ENCODE results near the gene DNALI1. TPM values are rescaled to one million over a fixed set of nuclear protein-coding genes. Genes with fewer than 3 reads are reported as not detected.
"Not testable (repeated sequence)": the region's sequence is repeated elsewhere in the genome, so short reads cannot be mapped to it uniquely, and the experiment has no call there.

The DNALI1 gene
- total RNA-seq, 2 experiments from 2014 or later = not detected

- DNase-seq = no peak
- Mint-ChIP-seq H3K27me3 (no peaks in the 10 kb centered on the region), H3K4me1 (ENCODE audit: low read depth) (peaks cover 40% of the 10 kb centered on the region), H3K36me3 (ENCODE audit: low read depth) (peaks cover 74% of the 10 kb centered on the region), H3K9me3 (no peaks in the 10 kb centered on the region), H3K4me3 (no peak overlapping the region), H3K27ac (peak overlapping the region; percentile 68)
- TF ChIP-seq CTCF (IDR thresholded peaks at IDR 0.05) = no peak
- ChIA-PET POLR2A (interaction anchor here (0.6 kb wide), 1 partner anchor 194 kb away, joined by 3 read pairs; no protein-coding TSS in a partner anchor), CTCF (no interaction called here)
- intact Hi-C loops (cut with micrococcal nuclease) = no loop called here
- peak; percentile 32 for ATAC-seq
Observed at GRCh38 chr1:37570528-37571334, 14.0 kb downstream of the DNALI1 start.

- Mint-ChIP-seq H3K27me3 (no peaks in the 10 kb centered on the region), H3K36me3 (ENCODE audit: low read depth) (peaks cover 68% of the 10 kb centered on the region), H3K9me3 (no peaks in the 10 kb centered on the region), H3K4me1 (ENCODE audit: low read depth) (peaks cover 60% of the 10 kb centered on the region), H3K4me3 (no peak overlapping the region), H3K27ac (peak overlapping the region; percentile 80)
- ChIA-PET CTCF (interaction anchor here (1.0 to 2.0 kb wide), 4 partner anchors 8 to 285 kb away, joined by 3 to 4 read pairs (median 4); no protein-coding TSS in a partner anchor), POLR2A (interaction anchor here (0.9 to 1.5 kb wide), 3 partner anchors 9 to 100 kb away, joined by 3 to 5 read pairs (median 4); no protein-coding TSS in a partner anchor)
- ATAC-seq (peak; percentile 58), DNase-seq (peak; percentile 20)
- intact Hi-C loops (cut with micrococcal nuclease) = no loop called here
- no peak for TF ChIP-seq CTCF (IDR thresholded peaks at IDR 0.05)
Observed at GRCh38 chr1:37574834-37575480, 18.2 kb downstream of the DNALI1 start.

- ATAC-seq (no peak), DNase-seq (no peak)
- Mint-ChIP-seq H3K4me3 (no peak overlapping the region), H3K27me3 (no peaks in the 10 kb centered on the region), H3K9me3 (no peaks in the 10 kb centered on the region), H3K27ac (peak overlapping the region; percentile 80), H3K36me3 (ENCODE audit: low read depth) (peaks cover 68% of the 10 kb centered on the region), H3K4me1 (ENCODE audit: low read depth) (peaks cover 56% of the 10 kb centered on the region)
- intact Hi-C loops (cut with micrococcal nuclease) = no loop called here
- POLR2A ChIA-PET = interaction anchor here (1.4 to 1.5 kb wide), 2 partner anchors 10 to 100 kb away, joined by 4 to 5 read pairs; no protein-coding TSS in a partner anchor
- CTCF ChIA-PET = interaction anchor here (0.8 to 2.0 kb wide), 3 partner anchors 96 to 285 kb away, joined by 3 to 4 read pairs (median 4); no protein-coding TSS in a partner anchor
- no peak for TF ChIP-seq CTCF (IDR thresholded peaks at IDR 0.05)
Observed at GRCh38 chr1:37575692-37576091, 19.0 kb downstream of the DNALI1 start.

GRCh38 chr1:37584544-37584943 lies 27.8 kb downstream of the DNALI1 start:
- ATAC-seq; intact Hi-C loops (cut with micrococcal nuclease); DNase-seq; H3K27me3 Mint-ChIP-seq; H3K4me3 Mint-ChIP-seq; H3K27ac Mint-ChIP-seq; H3K9me3 Mint-ChIP-seq; POLR2A ChIA-PET: not testable (repeated sequence)
- Mint-ChIP-seq H3K4me1 (ENCODE audit: low read depth) (peaks cover 11% of the 10 kb centered on the region), H3K36me3 (ENCODE audit: low read depth) (peaks cover 55% of the 10 kb centered on the region)
- CTCF ChIA-PET = interaction anchor here (0.9 to 1.5 kb wide), 3 partner anchors 17 to 97 kb away, joined by 3 to 6 read pairs (median 3); no protein-coding TSS in a partner anchor

GRCh38 chr1:37588939-37589338 lies 32.2 kb downstream of the DNALI1 start:
- intact Hi-C loops (cut with micrococcal nuclease) = no loop called here
- ATAC-seq (no peak), DNase-seq (no peak)
- POLR2A ChIA-PET = no interaction called here
- H3K9me3 Mint-ChIP-seq = no peaks in the 10 kb centered on the region
- H3K36me3 Mint-ChIP-seq (ENCODE audit: low read depth) = peaks cover 55% of the 10 kb centered on the region
- peaks cover 27% of the 10 kb centered on the region for H3K4me1 Mint-ChIP-seq (ENCODE audit: low read depth)
- CTCF ChIA-PET = interaction anchor here (0.9 to 2.2 kb wide), 3 partner anchors 10 to 135 kb away, joined by 3 to 7 read pairs (median 4); no protein-coding TSS in a partner anchor
- H3K27me3 Mint-ChIP-seq = no peaks in the 10 kb centered on the region
- H3K4me3 Mint-ChIP-seq = no peak overlapping the region
- no peak for TF ChIP-seq CTCF (IDR thresholded peaks at IDR 0.05)
- no peak overlapping the region for H3K27ac Mint-ChIP-seq
